Neutrophil (primary cell): Measurements from ENCODE around the gene BANF2.

ENCODE experiments used
- H3K27ac ChIP-seq: fragments of 200-600 bp; sonication (generic); 2 replicates; pipeline ENCODE4 v1.5.1; 2016; ENCODE audit warnings: mild to moderate bottlenecking, moderate library complexity
- H3K27me3 ChIP-seq: fragments of 200-600 bp; sonication (generic); 2 replicates; pipeline ENCODE4 v1.6.0; 2016; ENCODE audit warnings: mild to moderate bottlenecking
- H3K36me3 ChIP-seq: fragments of 200-600 bp; sonication (generic); 2 replicates; pipeline ENCODE4 v1.5.1; 2017
- H3K4me1 ChIP-seq, 2 experiments: fragments of 200-600 bp in 1 of 2; sonication (generic) in 1 of 2; 1 replicate in 1 of 2; 2 replicates in 1 of 2; pipeline versions ENCODE4 v1.5.1 to v1.6.1; 2013 to 2016; ENCODE audit warnings: low read depth in 1 of 2, low read length in 1 of 2, mild to moderate bottlenecking in 1 of 2, moderate library complexity in 1 of 2; ENCODE audit not compliant: control insufficient read depth in 1 of 2, insufficient read depth in 1 of 2
- H3K4me3 ChIP-seq, 2 experiments: fragments of 200-600 bp in 1 of 2; sonication (generic) in 1 of 2; 1 replicate in 1 of 2; 2 replicates in 1 of 2; pipeline ENCODE4 v1.5.1; 2013 to 2016; ENCODE audit warnings: low read depth in 1 of 2, low read length in 1 of 2, mild to moderate bottlenecking in 1 of 2, moderate library complexity in 1 of 2
- H3K9me3 ChIP-seq: fragments of 200-600 bp; sonication (generic); 2 replicates; pipeline ENCODE4 v1.5.1; 2016
- CTCF ChIP-seq: fragments of 200-600 bp; sonication (generic); IDR thresholded peaks from 2 replicates; pipeline ENCODE4 v1.5.1; 2016; ENCODE audit warnings: antibody characterized with exemption

The BANF2 gene

GRCh38 chr20:17709361-17710293, 9.9 kb downstream of the BANF2 start:
- Histone ChIP-seq H3K27me3 (no peaks in the 10 kb centered on the region), H3K4me3 (no peak overlapping the region), H3K4me1 (no peaks in the 10 kb centered on the region), H3K27ac (no peak overlapping the region), H3K9me3 (no peaks in the 10 kb centered on the region), H3K36me3 (no peaks in the 10 kb centered on the region)
- no peak for TF ChIP-seq CTCF

GRCh38 chr20:17710379-17711266, 10.9 kb downstream of the BANF2 start:
- Histone ChIP-seq H3K27me3 (no peaks in the 10 kb centered on the region), H3K9me3 (no peaks in the 10 kb centered on the region), H3K27ac (no peak overlapping the region), H3K4me3 (no peak overlapping the region), H3K4me1 (no peaks in the 10 kb centered on the region), H3K36me3 (no peaks in the 10 kb centered on the region)
- TF ChIP-seq CTCF, result no peak

DNA sequence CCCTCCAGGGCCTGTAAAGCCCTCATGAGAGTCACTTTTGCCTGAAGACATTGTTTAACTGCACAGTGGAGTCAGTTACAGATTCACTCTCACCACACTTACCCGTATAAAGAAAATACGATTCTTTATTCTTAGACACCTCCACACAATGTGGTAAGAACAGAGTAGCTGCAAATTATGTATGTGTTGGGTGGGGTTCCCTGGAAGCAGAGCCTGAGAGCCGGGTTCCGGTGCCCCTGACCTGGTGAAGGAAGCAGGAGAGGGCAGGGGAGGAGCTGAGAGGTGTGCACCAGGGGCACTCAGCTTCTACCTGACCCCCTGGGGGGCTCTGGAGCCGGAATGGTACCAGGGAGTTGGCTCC, 11.5 kb downstream of the BANF2 start:
- no peak overlapping the region for H3K27ac ChIP-seq
- no peaks in the 10 kb centered on the region for H3K36me3 ChIP-seq
- no peak overlapping the region for H3K4me3 ChIP-seq
- H3K9me3 ChIP-seq, result no peaks in the 10 kb centered on the region
- H3K27me3 ChIP-seq, result no peaks in the 10 kb centered on the region
- no peak for TF ChIP-seq CTCF
- no peaks in the 10 kb centered on the region for H3K4me1 ChIP-seq

DNA sequence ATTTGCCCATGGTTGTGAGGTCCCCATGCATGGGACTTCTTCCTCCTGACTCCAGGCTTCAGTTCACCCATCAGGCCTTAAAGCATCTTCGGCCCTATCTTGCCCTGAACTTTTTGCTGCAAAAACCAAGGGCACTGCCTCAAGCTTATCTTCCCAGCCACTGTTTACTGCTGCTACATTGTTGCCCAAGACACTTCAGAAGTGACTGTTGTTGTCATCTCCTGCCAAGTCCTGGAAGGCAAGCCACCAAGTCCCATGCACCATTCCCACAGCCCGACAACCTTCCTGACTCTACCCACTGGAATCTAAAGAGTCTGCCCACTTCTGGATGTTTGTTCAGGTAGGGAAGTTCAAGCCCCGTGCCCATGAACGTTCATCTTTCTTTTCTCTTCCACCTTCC, 12.4 kb downstream of the BANF2 start:
- Histone ChIP-seq H3K27me3 (no peaks in the 10 kb centered on the region), H3K36me3 (no peaks in the 10 kb centered on the region), H3K9me3 (no peaks in the 10 kb centered on the region), H3K4me1 (no peaks in the 10 kb centered on the region), H3K27ac (no peak overlapping the region), H3K4me3 (no peak overlapping the region)
- no peak for TF ChIP-seq CTCF

DNA sequence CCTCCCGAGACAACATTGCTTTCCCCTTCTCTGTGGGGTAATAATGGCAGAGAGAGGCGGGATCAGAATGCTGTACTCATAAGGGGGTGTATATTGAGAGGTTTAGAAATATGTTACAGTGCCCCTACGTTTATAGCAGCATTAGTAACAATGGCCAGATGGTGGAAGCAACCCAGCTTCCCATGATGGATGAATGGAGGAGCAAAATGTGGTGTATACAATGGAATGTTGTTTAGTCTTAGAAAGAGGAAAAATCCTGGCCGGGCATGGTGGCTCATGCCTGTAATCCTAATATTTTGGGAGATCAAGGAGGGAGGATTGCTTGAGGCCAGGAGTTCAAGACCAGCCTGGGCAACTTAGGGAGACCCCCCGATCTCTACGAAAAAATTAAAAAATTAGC, 12.9 kb downstream of the BANF2 start:
- H3K9me3 ChIP-seq, result no peaks in the 10 kb centered on the region
- no peak for TF ChIP-seq CTCF

More for the DNA sequence above, 12.9 kb downstream of the BANF2 start:
- Histone ChIP-seq H3K27me3 (no peaks in the 10 kb centered on the region), H3K4me1 (no peaks in the 10 kb centered on the region), H3K36me3 (no peaks in the 10 kb centered on the region), H3K4me3 (no peak overlapping the region), H3K27ac (no peak overlapping the region)
